HG03139 (cell line): ENCODE results near the gene MEIKIN.
"Not testable (repeated sequence)": the region's sequence is repeated elsewhere in the genome, so short reads cannot be mapped to it uniquely, and the experiment has no call there.

Source experiments
- ATAC-seq: cut with Tn5 transposase; IDR thresholded peaks from one replicate; pipeline ENCODE4 v1.9.1; 2021; ENCODE audit not compliant: unreplicated experiment

MEIKIN gene

DNA sequence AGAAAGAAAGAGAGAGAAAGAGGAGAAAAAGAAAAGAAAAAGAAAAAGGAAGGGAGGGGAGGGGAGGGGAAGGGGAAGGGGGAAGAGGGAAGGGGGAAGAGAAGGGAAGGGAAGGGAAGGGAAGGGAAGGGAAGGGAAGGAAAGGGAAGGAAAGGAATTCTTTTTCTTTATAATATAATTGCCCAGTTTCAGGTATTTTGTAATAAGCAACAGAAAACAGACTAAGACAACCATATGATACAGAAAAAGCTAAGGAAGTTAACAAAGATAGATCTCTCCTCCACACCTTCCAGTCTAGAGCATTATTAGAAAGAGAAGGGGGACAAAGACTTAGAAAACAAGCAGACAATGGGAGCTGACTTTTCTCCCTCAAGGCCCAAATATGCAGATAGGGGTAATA is 31.0 kb downstream of the MEIKIN start:
- no peak for ATAC-seq

DNA sequence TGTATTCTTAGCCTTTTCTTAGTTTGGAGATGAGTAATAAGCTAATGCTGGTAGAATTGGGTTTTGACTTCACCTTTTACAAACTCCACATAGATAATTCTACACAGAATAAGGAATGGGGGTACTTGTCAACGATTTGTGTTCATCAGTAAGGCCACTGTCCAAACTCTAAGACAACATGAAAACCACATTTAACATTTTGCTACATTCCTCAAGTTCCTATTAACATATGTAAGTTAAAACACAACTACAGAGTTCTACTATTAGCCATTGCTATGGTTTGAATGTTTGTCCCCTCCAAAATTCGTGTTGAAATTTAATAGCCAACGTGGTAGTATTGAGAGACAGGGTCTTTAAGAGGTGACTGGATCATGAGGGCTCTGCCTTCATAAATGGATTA is 31.9 kb downstream of the MEIKIN start:
- no peak for ATAC-seq

DNA sequence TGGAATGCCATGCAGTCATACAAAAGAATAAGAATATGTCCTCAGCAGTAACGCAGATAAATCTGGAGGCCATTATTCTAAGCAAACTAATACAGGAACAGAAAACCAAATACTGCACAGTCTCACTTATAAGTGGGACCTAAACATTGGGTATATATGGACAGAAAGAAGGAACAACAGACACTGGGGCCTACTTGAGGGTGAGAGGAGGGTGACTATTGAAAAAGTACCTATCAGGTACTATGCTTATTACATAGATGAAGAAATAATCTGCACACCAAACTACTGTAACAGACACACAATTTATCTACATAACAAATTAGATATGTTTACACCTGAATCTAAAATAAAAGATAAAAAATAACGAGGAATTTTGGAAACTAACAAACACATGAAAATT is 38.8 kb downstream of the MEIKIN start:
- ATAC-seq, result no peak

DNA sequence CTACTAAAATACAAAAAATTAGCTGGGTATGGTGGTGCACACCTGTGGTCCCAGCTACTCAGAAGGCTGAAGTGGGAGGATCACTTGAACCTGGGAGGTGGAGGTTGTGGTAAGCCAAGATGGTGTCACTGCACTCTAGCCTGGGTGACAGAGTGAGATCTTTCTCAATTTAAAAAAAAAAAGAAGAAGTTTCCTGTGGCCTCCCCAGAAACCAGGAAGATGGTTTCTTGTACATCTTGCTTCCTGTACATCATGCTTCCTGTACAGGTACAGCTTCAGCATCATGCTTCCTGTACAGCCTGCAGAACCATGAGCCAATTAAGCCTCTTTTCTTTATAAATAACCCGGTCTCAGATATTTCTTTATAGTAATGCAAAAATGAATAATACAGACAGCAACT is 43.2 kb downstream of the MEIKIN start:
- ATAC-seq, result not testable (repeated sequence)

DNA sequence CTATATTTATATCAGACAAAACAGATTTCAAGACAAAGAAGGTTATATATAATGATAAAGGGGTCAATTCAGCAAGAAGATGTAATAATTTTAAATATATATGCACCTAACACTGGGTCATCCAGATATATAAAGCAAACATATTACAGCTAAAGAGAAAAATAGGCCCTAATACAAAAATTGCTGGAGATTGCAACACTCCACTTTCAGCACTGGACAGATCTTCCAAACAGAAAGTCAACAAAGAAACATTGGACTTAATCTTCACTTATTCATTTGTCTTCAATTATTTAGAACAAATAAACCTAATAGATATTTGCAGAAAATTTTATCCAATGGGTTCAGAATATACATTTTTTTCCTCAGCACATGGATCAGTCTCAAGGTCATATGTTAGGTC is 45.8 kb downstream of the MEIKIN start:
- no peak for ATAC-seq

DNA sequence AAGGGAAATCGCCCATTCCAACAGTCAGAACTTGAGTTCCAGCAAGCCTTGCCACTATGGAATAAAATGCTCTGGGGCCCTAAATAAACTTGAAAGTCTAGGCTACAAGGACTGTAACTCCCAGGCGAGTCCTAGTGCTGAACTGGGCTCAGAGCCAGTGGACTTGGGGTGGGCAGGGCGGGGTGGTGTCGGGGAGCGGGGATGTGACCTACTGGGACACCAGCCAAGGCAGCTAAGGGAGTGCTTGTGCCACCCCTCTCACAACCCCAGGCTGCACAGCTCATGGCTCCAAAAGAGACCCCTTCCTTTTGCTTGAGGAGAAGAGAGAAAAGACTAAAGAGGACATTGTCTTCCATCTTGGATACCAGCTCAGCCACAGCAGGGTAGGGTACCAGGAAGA is 61.5 kb downstream of the MEIKIN start:
- ATAC-seq, result no peak

DNA sequence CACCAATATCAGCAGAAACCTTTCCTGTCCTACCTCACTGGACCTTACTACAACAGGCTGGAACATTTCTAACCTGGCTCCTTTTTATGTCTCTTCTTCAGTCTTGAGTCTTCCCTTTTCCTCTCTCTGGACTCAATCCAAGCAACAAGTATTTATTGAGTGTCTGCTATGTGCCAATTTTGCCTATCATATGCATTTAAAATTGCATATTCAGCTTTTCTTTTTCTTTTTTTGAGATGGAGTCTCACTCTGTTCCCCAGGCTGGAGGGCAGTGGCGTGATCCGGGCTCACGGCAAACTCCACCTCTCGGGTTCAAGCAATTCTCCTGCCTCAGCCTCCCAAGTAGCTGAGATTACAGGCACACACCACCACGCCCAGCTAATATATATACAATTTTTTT is 65.8 kb downstream of the MEIKIN start:
- ATAC-seq, result no peak

DNA sequence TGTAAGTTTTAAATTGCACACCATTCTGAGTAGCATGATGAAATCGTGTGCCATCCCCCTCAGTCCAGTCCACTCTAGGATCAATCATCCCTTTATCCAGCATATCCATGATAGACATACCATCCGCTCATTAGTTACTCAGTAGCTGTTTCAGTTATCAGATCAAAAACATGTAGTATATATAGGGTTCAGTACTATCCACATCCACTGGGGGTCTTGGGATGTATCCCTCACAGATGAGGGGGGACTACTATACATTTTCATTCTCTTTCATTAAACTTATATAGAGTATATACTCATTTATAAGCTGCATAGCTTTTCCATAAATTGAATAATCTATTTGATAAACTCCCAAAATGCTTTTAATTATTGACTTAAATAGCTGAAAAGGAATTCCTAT is 67.6 kb downstream of the MEIKIN start:
- ATAC-seq, result no peak

DNA sequence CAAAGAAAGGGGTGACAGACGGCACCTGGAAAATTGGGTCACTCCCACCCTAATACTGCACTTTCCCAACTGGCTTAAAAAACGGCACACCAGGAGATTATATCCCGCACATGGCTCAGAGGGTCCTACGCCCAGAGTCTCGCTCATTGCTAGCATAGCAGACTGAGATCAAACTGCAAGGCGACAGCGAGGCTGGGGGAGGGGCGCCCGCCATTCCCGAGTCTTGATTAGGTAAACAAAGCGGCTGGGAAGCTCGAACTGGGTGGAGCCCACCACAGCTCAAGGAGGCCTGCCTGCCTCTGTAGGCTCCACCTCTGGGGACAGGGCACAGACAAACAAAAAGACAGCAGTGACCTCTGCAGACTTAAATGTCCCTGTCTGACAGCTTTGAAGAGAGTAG is 74.2 kb downstream of the MEIKIN start:
- not testable (repeated sequence) for ATAC-seq

DNA sequence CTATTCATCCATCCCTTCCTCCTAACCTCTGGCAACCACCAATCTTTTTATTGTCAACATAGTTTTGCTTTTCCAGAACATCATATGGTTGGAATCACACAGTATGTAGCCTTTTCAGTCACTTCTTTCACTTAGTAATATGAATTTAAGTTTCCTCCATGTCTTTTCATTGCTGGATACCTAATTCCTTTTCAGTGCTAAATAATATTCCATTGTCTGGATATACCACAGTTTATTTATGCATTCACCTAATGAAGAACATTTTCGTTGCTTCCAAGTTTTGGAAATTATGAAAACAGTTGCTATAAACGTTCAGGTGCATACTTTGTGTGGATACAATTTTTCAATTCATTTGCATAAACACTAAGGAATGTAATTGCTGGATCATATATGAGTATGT is 77.9 kb downstream of the MEIKIN start:
- ATAC-seq, result no peak

DNA sequence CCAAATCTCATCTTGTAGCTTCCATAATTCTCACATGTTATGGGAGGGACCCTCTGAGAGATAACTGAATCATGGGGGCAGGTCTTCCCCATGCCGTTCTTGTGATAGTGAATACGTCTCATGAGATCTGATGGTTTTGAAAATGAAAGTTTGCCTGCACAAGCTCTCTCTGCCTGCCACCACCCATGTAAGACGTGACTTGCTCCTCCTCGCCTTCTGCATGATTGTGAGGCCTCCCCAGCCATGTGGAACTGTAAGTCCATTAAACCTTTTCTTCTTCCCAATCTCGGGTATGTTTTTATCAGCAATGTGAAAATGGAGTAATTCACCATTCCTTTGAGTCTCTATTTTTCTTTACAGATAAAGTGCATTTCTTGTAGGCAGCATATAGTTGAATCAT is 81.8 kb downstream of the MEIKIN start:
- no peak for ATAC-seq

DNA sequence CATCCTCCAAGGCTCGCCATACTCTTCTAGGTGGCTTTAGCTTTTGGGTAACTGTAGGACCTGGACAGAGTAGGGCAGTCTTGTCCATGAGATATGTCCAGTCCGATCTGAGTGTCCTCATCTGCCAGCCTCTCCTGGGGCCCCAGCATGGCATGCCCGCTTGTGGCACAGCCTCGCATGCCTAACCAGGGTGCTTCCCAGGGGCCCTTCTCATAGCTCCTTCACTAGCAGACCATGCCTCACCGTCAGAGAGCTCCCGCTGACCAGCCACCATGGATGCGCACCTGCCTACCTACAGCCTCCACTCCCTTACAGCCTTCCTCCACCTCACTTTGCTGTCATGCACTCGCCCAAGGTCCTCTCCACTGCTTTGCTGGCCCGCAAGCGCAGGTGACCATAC is 88.1 kb downstream of the MEIKIN start:
- ATAC-seq, result no peak

DNA sequence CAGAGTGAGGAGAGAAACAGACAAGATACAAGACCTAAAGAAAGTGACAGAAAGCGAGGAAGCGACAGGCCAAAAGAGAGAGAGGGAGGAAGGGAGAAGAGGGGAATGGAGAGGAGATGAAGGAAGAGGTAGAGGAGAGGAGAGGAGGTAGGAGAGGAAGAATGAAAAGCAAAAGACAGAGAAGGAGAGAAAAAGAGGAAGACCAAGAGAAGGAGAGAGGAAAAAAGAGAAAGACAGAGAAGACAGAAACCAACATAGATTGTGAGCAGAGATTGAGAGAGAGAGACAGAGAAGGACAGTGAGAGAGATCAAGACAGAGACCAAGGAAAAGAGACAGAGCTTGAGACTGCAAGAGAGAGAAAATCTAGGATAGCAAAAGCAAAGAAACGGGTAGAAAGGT is 90.0 kb downstream of the MEIKIN start:
- ATAC-seq, result no peak

DNA sequence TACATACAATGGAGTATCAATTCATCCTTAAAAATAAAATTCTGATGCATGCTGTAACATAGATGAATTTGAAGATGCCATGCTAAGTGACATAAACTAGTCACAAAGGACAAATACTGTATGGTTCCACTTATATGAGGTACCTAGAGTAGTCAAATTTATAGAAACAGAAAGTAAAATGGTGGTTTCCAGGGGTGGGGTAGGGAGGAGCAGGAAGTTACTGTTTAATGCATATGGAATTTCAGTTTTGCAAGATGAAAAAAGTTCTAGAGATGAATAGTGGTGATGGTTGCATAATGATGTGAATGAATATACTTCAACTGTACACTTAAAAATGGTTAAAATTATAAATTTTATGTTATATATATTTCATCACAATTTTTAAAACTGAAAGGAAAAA is 91.3 kb downstream of the MEIKIN start:
- peak; percentile 79 for ATAC-seq

DNA sequence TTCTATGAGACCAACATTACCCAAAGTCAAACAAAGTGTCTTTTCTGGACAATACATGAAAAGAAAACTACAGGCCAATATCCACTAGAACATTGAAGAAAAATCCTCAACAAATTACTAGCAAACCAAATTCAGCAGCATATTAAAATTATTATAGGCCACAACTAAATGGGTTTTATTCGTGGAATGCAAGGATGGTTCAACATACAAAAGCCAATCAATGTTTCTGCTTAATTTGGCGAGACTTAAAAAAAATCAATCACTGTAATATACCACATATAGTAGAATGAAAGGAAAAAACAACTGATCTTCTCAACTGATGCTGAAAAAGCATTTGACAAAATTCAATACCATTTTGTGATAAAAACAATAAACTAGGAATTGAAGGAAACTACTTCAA is 96.8 kb downstream of the MEIKIN start:
- ATAC-seq, result no peak

DNA sequence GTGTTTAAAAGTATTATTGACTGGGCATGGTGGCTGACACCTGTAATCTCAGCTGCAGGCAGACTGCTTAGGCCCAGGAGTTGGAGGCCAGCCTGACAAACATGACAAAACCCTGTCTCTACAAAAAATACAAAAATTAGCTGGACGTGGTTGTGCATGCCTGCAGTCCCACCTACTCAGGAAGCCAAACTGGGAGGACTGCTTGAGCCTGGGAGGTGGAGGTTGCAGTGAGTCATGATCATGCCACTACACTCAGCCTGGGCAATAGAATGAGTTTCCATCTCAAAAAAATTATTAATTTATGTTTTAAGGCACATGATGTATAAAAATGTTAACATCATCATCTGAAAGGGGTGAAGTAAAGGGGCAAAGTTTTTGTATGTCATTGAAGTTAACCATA is 98.9 kb downstream of the MEIKIN start:
- ATAC-seq, result no peak

DNA sequence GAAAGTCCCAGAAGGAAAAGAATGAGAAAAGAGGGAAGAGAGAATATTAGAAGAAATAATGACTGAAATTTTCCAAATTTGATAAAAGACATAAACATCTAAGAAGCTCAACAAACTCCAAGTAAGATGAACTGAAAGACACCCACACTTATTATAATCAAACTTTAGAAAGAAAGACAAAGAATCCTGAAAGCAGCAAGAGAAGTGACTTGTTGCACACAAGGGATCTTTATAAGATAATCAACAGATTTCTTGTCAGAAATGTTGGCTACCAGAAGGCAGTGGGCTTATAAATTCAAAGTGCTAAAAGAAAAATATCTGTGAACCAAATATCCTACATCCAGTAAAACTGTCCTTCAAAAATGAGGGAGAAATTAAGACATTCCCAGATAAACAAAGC is 99.6 kb downstream of the MEIKIN start:
- ATAC-seq, result no peak

DNA sequence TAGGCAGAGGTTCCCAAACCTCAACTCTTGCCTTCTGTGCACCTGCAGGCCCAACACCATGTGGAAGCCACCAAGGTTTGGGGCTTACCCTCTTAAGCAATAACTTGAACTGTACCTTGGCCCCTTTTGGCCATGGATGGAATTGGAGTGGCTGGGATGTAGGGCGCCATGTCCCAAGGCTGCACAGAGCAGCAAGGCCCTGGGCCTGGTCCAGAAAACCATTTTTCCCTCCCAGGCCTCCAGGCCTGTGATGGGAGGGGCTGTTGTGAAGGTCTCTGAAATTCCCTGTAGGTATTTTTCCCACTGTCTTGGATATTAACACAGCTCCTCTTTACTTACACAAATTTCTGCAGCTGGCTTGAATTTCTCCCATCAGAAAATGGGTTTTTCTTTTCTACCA is 102.5 kb downstream of the MEIKIN start:
- ATAC-seq, result not testable (repeated sequence)

DNA sequence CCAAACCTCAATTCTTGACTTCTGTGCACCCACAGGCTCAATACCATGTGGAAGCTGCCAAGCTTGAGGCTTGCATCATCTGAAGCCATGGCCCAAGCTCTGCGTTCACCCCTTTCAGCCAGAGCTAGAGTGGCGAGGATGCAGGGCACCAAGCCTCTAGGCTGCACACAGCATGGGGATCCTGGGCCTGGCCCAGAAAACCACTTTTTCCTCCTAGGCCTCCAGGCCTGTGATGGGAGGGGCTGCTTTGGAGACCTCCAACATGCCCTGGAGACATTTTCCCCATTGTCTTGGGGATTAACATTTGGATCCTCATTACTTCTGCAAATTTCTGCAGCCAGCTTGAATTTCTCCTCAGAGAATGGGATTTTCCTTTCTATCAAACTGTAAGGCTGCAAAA is 112.8 kb downstream of the MEIKIN start:
- not testable (repeated sequence) for ATAC-seq

DNA sequence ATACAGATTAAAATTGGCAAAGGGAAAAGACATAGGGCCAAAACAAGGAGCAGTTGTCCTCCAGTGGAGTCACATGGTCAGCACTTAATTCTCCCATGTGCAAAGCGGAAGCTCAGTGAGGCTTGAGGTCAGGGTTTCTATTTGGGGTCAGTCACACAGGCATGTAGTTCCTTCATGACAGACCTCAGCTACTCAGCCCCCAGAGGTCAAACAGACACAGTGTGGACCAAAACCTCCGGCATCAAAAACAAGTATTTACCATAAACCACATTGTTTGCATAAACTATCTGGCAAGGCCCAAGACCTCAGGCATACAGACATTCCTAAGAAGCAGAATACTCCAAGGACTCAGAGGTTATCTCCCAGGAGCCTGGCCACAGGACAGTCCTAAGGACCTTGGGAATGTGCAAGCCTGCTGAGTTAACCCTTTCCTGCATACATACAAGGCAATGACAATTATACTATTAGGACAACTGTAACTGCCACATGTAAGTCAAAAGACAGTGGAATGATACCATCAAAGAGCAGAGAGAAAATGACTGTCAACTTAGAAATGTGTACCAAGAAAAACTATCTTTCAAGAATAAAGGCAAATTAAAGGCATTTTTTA is 120.0 kb downstream of the MEIKIN start:
- peak; percentile 90 for ATAC-seq

DNA sequence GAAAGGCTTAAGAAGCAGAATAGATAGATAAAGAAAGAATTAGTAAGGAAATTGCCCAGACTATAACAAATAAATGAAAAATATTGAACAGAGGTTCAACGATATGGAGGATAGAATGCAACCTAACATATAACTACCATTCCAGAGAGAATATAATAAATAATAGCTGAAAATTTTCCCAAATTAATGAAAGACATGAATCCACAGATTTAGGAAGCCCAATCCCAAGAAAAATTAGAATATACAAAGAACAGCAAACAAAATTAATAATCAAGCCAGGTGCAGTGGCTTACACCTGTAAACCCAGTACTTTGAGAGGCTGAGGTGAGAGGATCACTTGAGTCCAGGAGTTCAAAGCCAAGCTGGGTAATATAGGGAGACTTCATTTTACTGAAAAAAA is 120.8 kb downstream of the MEIKIN start:
- ATAC-seq, result no peak

DNA sequence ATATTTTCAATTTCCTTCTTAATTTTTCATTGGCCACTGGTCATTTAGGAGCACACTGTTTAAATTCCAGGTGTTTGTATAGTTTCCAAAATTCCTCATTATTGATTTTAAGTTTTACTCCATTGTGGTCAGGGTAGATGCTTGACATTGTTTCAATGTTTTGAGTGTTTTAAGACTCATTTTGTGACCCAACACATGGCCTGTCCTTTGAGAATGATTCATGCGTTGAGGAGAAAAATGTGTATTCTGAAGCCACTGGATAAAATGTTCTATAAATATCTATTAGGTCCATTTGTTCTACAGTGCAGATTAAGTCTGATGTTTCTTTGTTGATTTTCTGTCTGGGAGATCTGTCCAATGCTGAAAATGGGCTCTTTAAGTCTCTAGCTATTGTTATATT is 124.2 kb downstream of the MEIKIN start:
- no peak for ATAC-seq

DNA sequence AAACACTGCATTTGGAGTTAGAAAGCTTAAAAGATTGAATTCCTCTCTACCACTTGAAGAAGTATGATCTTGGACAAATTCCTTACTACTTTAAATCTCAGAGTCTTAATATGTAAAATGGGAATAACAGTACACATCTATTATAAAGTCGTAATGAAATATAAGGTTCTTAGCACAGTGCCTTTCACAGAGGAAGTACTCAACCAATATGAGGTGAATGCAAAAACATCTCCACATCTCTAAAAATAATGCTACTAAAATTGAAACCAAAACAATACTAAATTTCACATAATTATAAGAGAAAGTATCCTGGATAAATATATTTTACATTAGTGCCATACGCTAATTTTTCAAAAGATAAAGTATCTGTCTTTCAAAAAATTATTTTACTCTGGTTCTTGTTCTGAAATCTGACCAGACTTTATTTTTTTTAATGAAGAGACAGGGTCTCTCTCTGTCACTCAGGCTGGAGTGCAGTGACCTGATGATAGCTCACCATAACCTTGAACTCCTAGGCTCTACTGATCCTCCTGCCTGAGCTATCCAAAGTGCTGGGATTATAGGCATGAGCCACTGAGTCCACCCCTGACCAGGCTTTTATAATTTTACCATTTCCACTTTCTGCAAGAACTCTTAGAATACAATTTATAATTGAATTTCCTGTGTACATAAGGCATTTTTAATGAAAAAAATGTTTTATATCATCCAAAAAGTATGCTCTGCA is 127.3 kb downstream of the MEIKIN start:
- no peak for ATAC-seq
